ENCODE results near the gene ALDH1A2. TPM values are rescaled to one million over a fixed set of nuclear protein-coding genes. Genes with fewer than 3 reads are reported as not detected.
"Not testable (repeated sequence)": the region's sequence is repeated elsewhere in the genome, so short reads cannot be mapped to it uniquely, and the experiment has no call there.

The ALDH1A2 gene
- 10 to 100 TPM in 2 of 4 donors, 1 to 10 TPM in 2; 5.5 to 41.5 (median 15.1) TPM for total RNA-seq

GRCh38 chr15:58065445-58066041, at the start of gene ALDH1A2:
TSS of gene ALDH1A2 (minus strand) at chr15:58065711. CDS start at chr15:58065650, 61 bp downstream.
- Histone ChIP-seq H3K4me1 (peaks cover 0 to 20% (median 0%) of the 10 kb centered on the region in 3 donors), H3K27me3 (peaks cover 78% of the 10 kb centered on the region), H3K9me3 (no peaks in the 10 kb centered on the region), H3K36me3 (no peaks in the 10 kb centered on the region), H3K27ac (peak within 1 kb of the TSS in 3 of 4 donors; percentile 59 to 74 (median 60)), H3K4me3 (peak within 1 kb of the TSS; percentile 31 to 61)
- ATAC-seq, result peak; percentile 32
- WGBS, 2 donors (ENCODE audit: low coverage in 1 of 2), result no CpG with 5 or more reads among the region's 75 CpGs
- no peak for TF ChIP-seq POLR2AphosphoS5 (IDR thresholded peaks at IDR 0.05)
- TF ChIP-seq CTCF (IDR thresholded peaks at IDR 0.05), result no peak
- no peak for TF ChIP-seq EP300 (IDR thresholded peaks at IDR 0.05)
- no peak for TF ChIP-seq POLR2A (IDR thresholded peaks at IDR 0.05)

GRCh38 chr15:58114812-58115211, 49.3 kb upstream of the ALDH1A2 start:
- H3K36me3 ChIP-seq, result no peaks in the 10 kb centered on the region
- H3K9me3 ChIP-seq, result no peaks in the 10 kb centered on the region
- ATAC-seq, result no peak
- H3K4me1 ChIP-seq, result no peaks in the 10 kb centered on the region
- H3K27me3 ChIP-seq, result peaks cover 7% of the 10 kb centered on the region
- H3K27ac ChIP-seq, result no peak overlapping the region
- H3K4me3 ChIP-seq, result no peak overlapping the region
- no peak for TF ChIP-seq POLR2A (IDR thresholded peaks at IDR 0.05)

GRCh38 chr15:58114388-58114787, 48.9 kb upstream of the ALDH1A2 start:
- 72 to 94% methylated on average over 2 to 3 of the region's 3 CpGs for WGBS, 2 donors (ENCODE audit: low coverage in 1 of 2)
- Histone ChIP-seq H3K27me3 (peaks cover 11% of the 10 kb centered on the region), H3K4me3 (no peak overlapping the region), H3K27ac (no peak overlapping the region), H3K36me3 (no peaks in the 10 kb centered on the region), H3K4me1 (no peaks in the 10 kb centered on the region), H3K9me3 (no peaks in the 10 kb centered on the region)
- TF ChIP-seq POLR2AphosphoS5 (IDR thresholded peaks at IDR 0.05), result no peak
- TF ChIP-seq POLR2A (IDR thresholded peaks at IDR 0.05), result no peak
- TF ChIP-seq CTCF (IDR thresholded peaks at IDR 0.05), result no peak
- TF ChIP-seq EP300 (IDR thresholded peaks at IDR 0.05), result no peak
- no peak for ATAC-seq

DNA sequence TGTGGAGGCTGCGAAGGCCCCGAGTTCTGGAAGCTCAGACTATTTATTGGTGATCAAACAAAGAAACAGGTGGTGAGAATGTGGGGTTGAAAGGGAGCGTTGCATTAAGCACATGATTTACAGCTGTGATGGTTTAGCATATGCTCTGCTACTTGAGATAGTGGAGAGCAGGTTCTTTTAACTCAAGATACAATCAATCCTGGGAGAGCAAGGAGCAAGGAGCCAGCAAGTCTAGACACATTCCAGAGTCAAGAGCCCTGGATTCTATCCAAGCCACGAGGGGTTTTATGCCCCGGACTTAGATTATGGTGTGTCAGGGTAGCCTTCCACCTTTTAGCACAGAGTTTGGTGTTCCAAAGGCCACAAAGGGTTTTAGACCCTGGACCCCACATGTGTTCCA, 47.8 kb upstream of the ALDH1A2 start:
- H3K4me1 ChIP-seq, H3K4me3 ChIP-seq, H3K9me3 ChIP-seq, H3K36me3 ChIP-seq, H3K27ac ChIP-seq, ATAC-seq: not testable (repeated sequence)
- H3K27me3 ChIP-seq, result peaks cover 22% of the 10 kb centered on the region
- 29 to 47% methylated on average over 4 to 5 of the region's 5 CpGs for WGBS, 2 donors (ENCODE audit: low coverage in 1 of 2)

DNA sequence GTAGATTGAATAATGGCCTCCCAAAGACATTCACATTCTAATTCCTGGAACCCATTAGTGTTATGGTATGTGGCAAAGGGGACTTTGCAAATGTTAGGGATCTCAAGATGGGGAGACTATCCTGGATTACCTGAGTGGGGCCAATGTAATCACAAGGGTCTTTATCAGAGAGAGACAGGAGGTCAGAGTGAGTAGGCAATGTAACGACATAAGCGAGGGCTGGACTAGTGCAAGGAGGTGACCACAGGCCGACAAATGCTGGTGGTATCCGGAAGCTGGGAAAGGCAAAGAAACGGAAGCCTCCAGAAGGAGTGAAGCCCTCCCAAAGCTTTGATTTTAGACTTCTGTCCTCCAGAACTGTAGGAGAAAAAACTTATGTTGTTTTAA, 46.2 kb upstream of the ALDH1A2 start:
- TF ChIP-seq POLR2A (IDR thresholded peaks at IDR 0.05) (no peak), POLR2AphosphoS5 (IDR thresholded peaks at IDR 0.05) (no peak), EP300 (IDR thresholded peaks at IDR 0.05) (no peak), CTCF (IDR thresholded peaks at IDR 0.05) (no peak)
- WGBS, 2 donors (ENCODE audit: low coverage in 1 of 2), result 81 to 97% methylated on average over 4 to 5 of the region's 5 CpGs

DNA sequence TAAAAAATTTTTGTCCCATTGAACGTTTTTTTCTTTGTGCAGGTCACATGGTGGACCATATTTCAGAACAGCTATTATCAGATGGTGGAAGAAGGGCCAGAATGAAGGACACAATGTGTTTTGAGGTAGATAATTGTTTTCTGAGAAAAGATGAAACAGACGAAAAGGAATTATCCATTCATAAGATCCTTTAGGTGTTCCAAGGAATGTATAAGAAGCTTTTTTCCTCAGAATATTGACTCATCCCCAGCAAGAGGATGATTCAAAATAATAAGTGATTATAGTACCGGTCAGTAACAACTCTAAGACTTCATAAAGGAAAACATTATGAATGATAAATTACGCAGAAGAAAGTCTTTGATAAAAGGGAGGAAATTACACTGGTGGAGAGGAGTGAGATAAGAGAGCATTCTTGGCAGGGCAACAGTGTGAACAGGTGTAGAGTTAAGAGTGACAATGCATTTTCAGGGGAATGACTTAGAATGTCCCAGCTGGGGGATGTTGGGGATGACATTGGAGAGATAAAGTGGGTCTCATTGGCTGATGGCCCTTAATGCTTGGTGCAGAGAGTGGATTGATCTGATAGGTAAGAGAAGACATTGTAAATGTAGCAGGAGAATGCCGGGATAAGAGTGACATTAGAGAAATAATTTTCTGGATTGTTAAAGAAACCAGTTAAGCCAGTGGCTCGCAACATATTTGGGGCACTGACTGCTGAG, 45.6 kb upstream of the ALDH1A2 start:
- Histone ChIP-seq H3K27ac (no peak overlapping the region), H3K4me3 (no peak overlapping the region), H3K4me1 (no peaks in the 10 kb centered on the region), H3K36me3 (no peaks in the 10 kb centered on the region), H3K9me3 (no peaks in the 10 kb centered on the region), H3K27me3 (peaks cover 29% of the 10 kb centered on the region)
- ATAC-seq, result no peak
- TF ChIP-seq EP300 (IDR thresholded peaks at IDR 0.05) (no peak), POLR2A (IDR thresholded peaks at IDR 0.05) (no peak), POLR2AphosphoS5 (IDR thresholded peaks at IDR 0.05) (no peak), CTCF (IDR thresholded peaks at IDR 0.05) (no peak)
- WGBS, 2 donors (ENCODE audit: low coverage in 1 of 2), result 61 to 73% methylated on average over 6 of the region's 6 CpGs

More for the DNA sequence above, 46.2 kb upstream of the ALDH1A2 start:
- peaks cover 29% of the 10 kb centered on the region for H3K27me3 ChIP-seq
- no peaks in the 10 kb centered on the region for H3K36me3 ChIP-seq
- no peak for ATAC-seq
- no peak overlapping the region for H3K27ac ChIP-seq
- H3K4me1 ChIP-seq, result no peaks in the 10 kb centered on the region
- no peaks in the 10 kb centered on the region for H3K9me3 ChIP-seq
- no peak overlapping the region for H3K4me3 ChIP-seq

Measured in gastroesophageal sphincter (tissue), 4 donors.